Fibroblast of villous mesenchyme (primary cell): ENCODE data around the gene CTNNA3. TPM values are rescaled to one million over a fixed set of nuclear protein-coding genes. Genes with fewer than 3 reads are reported as not detected.
"Not testable (repeated sequence)": the region's sequence is repeated elsewhere in the genome, so short reads cannot be mapped to it uniquely, and the experiment has no call there.

Experiments used
- DNase-seq: peaks from one replicate; pipeline ENCODE4 v3.0.0-alpha.2; 2010; ENCODE audit warnings: low read depth
- H3K4me3 ChIP-seq: 2 replicates; pipeline ENCODE4 v1.5.1; 2011; ENCODE audit warnings: low read depth, mild to moderate bottlenecking, low read length
- total RNA-seq: library from RNA; depleted of rRNA; stranded (reverse); fragments of >200 nt; gene quantifications from 2 replicates; pipeline ENCODE4 v1.2.3, GENCODE V29; 2012
- TF ChIP-seq, protein P1 (sequence below): IDR thresholded peaks from 2 replicates; pipeline ENCODE4 v1.5.1; 2012; ENCODE audit warnings: low read depth, mild to moderate bottlenecking, low read length; ENCODE audit not compliant: insufficient read depth

CTNNA3 gene
- total RNA-seq, 1 donor, result not detected

DNA sequence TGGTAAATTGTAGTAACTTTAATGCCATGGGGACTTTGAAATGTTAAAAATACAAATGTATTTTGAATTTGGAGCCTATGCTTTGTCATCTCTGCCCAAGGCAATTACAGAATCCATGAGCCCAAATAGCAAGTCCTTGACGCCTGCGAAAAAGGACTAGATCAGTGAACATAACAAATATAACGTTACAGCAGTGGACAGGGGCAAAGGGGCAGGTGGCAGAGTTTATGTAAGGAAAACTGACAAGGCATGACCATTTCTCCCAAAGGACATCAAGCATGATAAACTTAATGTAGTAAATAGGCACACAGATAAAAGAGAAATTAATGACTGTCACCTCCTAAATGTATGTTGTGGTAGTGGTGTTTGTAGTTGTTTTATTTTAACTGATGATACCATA, 473.1 kb downstream of the CTNNA3 start:
- DNase-seq, result no peak
- TF ChIP-seq, protein P1, sequence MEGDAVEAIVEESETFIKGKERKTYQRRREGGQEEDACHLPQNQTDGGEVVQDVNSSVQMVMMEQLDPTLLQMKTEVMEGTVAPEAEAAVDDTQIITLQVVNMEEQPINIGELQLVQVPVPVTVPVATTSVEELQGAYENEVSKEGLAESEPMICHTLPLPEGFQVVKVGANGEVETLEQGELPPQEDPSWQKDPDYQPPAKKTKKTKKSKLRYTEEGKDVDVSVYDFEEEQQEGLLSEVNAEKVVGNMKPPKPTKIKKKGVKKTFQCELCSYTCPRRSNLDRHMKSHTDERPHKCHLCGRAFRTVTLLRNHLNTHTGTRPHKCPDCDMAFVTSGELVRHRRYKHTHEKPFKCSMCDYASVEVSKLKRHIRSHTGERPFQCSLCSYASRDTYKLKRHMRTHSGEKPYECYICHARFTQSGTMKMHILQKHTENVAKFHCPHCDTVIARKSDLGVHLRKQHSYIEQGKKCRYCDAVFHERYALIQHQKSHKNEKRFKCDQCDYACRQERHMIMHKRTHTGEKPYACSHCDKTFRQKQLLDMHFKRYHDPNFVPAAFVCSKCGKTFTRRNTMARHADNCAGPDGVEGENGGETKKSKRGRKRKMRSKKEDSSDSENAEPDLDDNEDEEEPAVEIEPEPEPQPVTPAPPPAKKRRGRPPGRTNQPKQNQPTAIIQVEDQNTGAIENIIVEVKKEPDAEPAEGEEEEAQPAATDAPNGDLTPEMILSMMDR, result no peak

DNA sequence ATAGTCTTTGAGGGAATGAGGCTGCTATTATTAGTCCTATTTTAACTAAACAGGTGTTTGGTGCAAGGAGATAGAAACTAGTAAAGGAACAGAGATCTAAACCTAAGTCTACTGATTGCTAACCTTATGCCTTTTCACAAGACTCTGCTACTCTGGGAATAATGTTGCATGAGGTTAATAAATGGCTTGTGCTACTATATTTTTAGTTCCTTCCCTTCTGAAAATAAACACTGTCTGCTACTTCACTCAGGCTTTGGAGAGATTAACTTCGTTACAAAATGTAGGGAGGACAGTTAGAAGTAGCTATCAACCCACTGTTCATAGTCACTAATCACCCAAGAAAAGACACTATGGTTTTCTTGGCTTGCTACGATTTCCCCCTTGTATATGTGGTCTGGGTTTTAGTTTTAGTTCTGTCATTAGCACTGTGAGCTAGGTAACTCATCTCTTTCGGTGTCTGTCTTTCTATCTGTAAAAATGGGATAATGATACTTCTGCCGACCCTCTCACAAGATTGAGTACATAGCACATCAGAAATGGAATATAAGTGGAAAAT, 474.0 kb downstream of the CTNNA3 start:
- TF ChIP-seq, protein P1, result no peak
- no peak for DNase-seq
- H3K4me3 ChIP-seq, result no peak overlapping the region

More for the DNA sequence above, 473.1 kb downstream of the CTNNA3 start:
- H3K4me3 ChIP-seq, result no peak overlapping the region

DNA sequence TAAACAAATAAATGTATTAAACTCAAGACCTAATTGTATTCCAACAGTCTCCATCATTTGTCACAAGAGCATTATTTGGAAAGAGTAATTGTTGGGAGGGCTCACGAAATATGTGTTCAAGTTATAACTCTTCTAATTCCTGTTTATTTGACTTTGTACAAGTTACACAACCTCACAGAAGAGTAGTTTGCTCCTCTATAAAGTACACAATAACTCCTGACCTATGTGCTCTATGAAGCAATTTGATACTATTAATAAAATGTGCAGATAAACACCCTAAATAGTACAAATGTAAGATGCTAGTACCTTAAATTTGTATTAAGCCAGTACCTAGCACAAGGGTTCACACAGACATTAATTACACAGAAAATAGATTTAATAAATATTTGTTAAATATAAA, 484.3 kb downstream of the CTNNA3 start:
- DNase-seq, result no peak
- TF ChIP-seq, protein P1, result no peak
- H3K4me3 ChIP-seq, result no peak overlapping the region

DNA sequence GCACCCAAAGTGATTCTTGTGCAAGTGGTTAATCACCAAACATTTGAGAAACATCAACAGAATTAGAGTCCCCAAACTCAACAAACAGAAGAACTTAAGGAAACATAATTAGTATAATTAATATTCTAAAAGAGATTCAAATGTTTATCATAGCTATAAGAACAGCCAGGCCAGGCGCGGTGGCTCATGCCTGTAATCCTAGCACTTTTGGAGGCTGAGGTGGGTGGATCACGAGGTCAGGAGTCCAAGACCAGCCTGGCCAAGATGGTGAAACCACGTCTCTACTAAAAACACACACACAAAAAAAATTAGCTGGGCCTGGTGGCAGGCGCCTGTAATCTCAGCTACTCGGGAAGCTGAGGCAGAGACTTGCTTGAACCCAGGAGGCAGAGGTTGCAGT, 488.1 kb downstream of the CTNNA3 start:
- not testable (repeated sequence) for H3K4me3 ChIP-seq, DNase-seq

DNA sequence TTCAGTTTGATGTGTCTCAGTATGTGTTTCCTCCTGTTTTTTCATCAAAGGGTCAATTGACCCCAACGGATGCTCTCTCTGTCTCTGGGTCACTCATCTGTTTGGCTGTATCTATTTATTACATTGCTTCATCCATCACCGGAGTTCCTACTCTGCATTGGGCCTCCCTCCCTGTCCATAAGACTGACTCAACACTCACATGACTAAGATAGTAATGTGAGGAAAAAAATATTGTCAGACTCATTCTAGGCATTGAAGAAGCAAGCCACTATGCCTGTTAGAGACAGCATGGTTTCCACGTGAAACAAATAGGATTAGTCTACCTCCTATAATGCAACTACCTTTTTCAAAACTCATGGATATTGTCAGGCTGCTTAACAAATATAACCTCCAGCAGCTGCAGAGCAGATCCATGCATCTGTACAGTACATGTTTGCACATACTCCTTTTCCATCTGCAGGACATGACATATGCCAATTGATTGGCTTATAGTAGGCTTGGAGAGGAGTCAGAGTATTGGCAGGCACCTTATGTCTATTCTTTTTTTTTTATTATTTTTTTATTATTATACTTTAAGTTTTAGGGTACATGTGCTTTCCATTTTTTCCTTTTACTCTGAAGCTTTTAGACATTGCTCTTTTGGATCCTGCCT, 495.0 kb downstream of the CTNNA3 start:
- no peak for DNase-seq
- TF ChIP-seq, protein P1, result no peak
- H3K4me3 ChIP-seq, result no peak overlapping the region

DNA sequence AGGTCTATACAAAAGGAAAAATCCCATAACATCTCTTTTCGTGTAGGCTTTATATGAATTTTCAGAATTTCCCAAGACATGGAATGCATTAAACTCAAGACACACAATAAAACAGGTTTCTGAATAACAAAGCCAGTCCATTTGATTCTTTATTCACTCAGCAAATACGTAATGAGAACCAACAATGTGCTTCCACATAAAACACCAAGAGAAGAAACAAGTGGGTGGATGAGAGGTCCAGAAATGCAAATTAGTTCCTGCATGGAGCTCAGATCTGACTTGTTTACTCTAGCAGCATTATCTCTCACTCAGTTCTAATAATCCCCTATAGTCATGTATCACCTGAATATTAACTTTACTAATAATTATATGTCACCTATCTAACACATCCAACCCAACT, 520.6 kb downstream of the CTNNA3 start:
- no peak for DNase-seq
- no peak overlapping the region for H3K4me3 ChIP-seq
- TF ChIP-seq, protein P1, result no peak

DNA sequence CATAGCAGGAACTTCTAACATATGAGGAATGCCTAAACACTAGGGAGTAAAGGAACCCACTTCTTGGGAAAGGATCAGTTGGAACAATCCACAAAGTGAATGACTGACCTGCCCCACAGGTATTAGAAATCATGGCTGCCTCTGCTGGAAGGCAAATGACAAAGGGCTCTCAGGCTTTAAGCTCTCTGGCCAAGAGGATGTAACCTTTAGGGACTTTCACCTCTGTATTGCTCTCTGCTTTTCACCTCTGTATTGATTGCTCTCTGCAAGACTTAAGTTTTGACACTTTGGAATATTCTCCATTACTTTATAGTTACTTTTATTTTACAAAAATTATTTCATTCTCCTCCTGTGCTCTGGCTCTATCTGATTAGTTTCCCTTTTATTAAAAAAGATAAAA, 522.2 kb downstream of the CTNNA3 start:
- DNase-seq, result no peak
- TF ChIP-seq, protein P1, result no peak
- no peak overlapping the region for H3K4me3 ChIP-seq
